HUDEP-2 (cell line): ENCODE measurements around the gene UBA5.
A peak's percentile ranks its signal among the peaks of the same experiment; 100 is the strongest.

ENCODE experiments used
- DNase-seq, 76 experiments: peaks; one replicate each; lab custom pipeline; 2025; ENCODE audit not compliant: unreplicated experiment in 76 of 76; lab: John Stamatoyannopoulos, UW

Gene UBA5

DNA sequence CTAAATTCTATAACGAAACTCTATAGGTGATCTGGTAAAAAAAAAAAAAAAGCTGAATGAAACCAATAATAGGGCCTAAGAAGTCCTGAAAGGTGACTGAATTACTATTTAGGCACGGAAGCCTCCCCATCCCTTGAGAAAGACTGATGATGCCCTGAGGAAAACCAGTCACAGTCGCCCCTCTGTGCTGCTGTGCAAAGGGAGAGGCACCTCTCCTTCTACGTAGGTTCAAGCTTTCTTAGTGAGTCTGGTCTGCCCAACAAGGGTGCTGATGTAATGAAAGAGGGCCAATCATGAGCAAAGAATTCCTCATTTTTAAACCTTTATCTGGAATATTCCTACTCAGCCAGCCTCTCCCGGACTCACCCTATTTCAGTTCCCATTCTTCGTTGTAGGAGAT lies 50.2 kb downstream of the UBA5 start:
- no peak for DNase-seq

DNA sequence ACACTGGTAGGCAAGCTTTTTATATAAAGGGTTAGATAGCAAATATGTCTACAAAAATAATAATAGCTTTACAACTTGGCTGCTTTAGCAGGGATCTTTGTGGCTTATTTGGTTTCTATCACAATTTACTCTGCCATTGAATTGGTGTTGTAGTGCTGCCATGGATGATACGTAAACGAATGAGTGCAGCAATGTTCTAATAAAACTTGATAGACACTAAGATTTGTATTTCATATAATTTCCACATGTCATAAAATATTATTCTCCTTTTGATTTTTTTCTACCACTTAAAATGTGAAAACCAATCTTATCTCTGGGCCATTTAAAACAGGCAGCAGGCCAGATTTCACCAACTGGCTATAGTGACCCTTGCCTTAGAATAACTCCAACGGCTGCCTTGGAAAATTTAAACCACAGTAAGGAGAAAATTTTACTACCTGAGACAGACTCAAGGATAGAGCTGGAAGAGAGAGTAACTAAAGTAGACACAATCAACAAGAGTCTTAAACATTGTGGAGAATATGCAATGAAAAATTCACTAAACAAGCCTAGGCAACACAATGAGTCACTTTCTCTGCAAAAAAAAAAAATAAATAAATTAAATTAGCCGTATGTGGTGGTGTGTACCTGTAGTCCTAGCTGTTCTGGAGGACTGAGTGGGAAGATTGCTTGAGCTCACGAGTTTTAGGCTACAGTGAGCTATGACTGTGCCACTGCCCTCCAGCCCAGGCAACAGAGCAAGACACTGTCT lies 54.0 kb downstream of the UBA5 start:
- DNase-seq: no peak

DNA sequence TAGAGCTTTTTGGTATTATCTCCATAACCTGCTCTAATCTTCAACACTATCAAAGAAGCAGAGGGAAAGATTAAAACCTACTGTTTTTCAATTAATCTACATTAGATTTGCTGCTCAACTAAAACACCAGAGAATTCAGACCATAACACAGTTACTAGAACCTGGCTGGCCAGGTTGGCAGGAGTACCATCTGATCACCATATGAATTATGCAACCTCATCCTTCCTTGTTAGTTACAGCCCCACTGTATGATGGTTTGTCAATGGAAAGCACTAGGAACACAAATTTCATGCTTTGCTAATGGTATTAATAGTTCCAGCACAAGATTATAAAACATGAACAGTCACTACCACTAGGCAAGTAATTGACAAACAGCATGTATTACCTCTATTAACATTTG lies 56.2 kb downstream of the UBA5 start:
- DNase-seq: no peak

GRCh38 chr3:132720228-132720627 lies 60.1 kb downstream of the UBA5 start:
- DNase-seq: peak in 52 of 76 experiments; percentile 2 to 56 (median 17)

GRCh38 chr3:132721479-132722164 lies 61.5 kb downstream of the UBA5 start:
- DNase-seq: peak in 51 of 76 experiments; percentile 3 to 74 (median 41)

DNA sequence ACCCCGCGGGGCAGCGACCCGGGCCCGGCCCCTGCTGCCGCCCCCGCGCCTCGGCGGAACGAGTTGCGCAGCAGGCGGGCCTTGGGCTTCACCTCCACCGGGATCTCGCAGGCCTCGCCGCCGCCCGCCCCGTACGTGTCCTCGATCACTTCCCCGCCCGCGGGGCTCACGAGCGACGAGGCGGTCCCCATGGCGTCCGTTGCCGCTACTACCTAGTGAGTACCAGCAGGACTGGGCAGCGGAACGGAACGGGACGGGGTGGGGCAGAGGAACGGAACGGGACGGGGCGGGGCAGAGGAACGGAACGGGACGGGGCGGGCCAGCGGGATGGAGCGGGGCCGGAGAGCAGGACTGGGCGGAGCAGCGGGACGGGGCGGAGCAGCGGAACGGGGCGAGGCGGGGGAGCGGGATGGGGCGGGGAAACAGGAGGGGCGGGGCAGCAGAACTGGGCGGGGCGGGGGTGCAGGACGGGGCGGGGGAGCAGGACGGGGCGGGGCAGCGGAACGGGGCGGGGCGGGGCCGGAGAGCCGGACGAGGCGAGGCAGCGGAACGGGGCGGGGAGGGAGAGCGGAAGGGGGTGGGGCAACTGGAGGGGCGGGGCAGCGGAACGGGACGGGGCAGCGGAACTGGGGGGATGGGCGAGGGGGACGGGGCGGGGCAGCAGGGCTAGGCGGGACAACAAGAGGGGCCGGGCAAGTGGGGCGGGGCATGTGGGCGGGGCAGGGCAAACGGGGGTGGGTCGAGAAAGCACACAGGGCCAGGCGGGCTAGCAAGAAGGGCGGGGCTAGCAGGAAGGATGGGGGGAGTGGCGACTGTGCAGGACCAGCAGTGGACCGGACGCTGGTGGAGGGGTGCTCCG lies 62.3 kb downstream of the UBA5 start, which contains the start of gene NPHP3:
Gene NPHP3, minus strand, starts transcription at position 245 of the 859 bp plus-strand sequence. Its CDS starts 54 bp downstream, at position 191.
- peak; percentile 15 to 99 (median 96) for DNase-seq

GRCh38 chr3:132723024-132723950 lies 63.2 kb downstream of the UBA5 start:
- no peak for DNase-seq

- DNase-seq: peak in 26 of 76 experiments; percentile 2 to 51 (median 32)
Observed at GRCh38 chr3:132726341-132726823, 66.3 kb downstream of the UBA5 start.
